Progenitor cell of endocrine pancreas (in vitro differentiated cells): ENCODE results near the gene NACC2. TPM values are rescaled to one million over a fixed set of nuclear protein-coding genes. Genes with fewer than 3 reads are reported as not detected.

Experiments used
- DNase-seq: peaks from one replicate; pipeline ENCODE4 v3.0.0; 2021; ENCODE audit warnings: low spot score; ENCODE audit not compliant: unreplicated experiment
- H3K27ac Mint-ChIP-seq: 2 replicates; pipeline ENCODE4 v1.8.0; 2021; ENCODE audit warnings: mild to moderate bottlenecking, moderate library complexity, mixed read lengths
- H3K27me3 Mint-ChIP-seq: 2 replicates; pipeline ENCODE4 v1.8.0; 2021; ENCODE audit warnings: mixed read lengths
- H3K36me3 Mint-ChIP-seq: 2 replicates; pipeline ENCODE4 v1.8.0; 2022; ENCODE audit warnings: mixed read lengths; ENCODE audit not compliant: insufficient read depth
- H3K4me1 Mint-ChIP-seq: 2 replicates; pipeline ENCODE4 v1.8.0; 2021; ENCODE audit warnings: low read depth, mixed read lengths
- H3K4me3 Mint-ChIP-seq: 2 replicates; pipeline ENCODE4 v1.8.0; 2021; ENCODE audit warnings: low read depth, mild to moderate bottlenecking, moderate library complexity, mixed read lengths
- H3K9me3 Mint-ChIP-seq: 2 replicates; pipeline ENCODE4 v1.8.0; 2021; ENCODE audit warnings: low read depth, mixed read lengths
- total RNA-seq: library from RNA; stranded (reverse); gene quantifications from 2 replicates; pipeline ENCODE4 v1.2.1, GENCODE V29; 2021
- TF ChIP-seq, protein P1 (sequence below): fragments of 200-600 bp; sonication (generic); IDR thresholded peaks from one replicate; pipeline ENCODE4 v1.5.0; 2021; ENCODE audit warnings: antibody characterized with exemption, mild to moderate bottlenecking; ENCODE audit not compliant: unreplicated experiment

Gene NACC2
- total RNA-seq, 1 donor from 2014 or later: 11.6 TPM

GRCh38 chr9:136047076-136047774, 47.9 kb downstream of the NACC2 start:
- TF ChIP-seq, protein P1, sequence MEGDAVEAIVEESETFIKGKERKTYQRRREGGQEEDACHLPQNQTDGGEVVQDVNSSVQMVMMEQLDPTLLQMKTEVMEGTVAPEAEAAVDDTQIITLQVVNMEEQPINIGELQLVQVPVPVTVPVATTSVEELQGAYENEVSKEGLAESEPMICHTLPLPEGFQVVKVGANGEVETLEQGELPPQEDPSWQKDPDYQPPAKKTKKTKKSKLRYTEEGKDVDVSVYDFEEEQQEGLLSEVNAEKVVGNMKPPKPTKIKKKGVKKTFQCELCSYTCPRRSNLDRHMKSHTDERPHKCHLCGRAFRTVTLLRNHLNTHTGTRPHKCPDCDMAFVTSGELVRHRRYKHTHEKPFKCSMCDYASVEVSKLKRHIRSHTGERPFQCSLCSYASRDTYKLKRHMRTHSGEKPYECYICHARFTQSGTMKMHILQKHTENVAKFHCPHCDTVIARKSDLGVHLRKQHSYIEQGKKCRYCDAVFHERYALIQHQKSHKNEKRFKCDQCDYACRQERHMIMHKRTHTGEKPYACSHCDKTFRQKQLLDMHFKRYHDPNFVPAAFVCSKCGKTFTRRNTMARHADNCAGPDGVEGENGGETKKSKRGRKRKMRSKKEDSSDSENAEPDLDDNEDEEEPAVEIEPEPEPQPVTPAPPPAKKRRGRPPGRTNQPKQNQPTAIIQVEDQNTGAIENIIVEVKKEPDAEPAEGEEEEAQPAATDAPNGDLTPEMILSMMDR: no peak
- peaks cover 4% of the 10 kb centered on the region for H3K4me1 Mint-ChIP-seq
- H3K9me3 Mint-ChIP-seq: no peaks in the 10 kb centered on the region
- H3K27me3 Mint-ChIP-seq: no peaks in the 10 kb centered on the region
- H3K36me3 Mint-ChIP-seq: peaks cover 5% of the 10 kb centered on the region
- no peak overlapping the region for H3K4me3 Mint-ChIP-seq
- no peak for DNase-seq
- H3K27ac Mint-ChIP-seq: no peak overlapping the region

DNA sequence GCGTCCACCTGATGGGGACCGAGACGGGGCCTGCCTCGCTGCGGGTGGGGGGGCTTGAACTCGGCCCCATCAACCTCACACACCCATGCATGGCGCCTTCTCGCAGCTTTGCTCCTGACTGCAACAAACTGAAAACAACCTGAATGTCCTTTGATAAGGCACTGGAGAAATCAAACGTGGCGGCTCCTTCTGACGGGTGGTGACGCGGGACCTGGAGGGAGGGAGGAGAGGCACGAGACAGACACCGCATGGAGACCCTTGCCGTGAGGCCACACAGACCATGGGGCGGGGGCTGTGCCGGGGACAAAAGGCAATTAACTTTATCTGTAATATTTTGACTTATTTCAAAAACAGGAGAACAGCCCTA, 48.6 kb downstream of the NACC2 start:
- Mint-ChIP-seq H3K36me3 (peaks cover 5% of the 10 kb centered on the region), H3K9me3 (no peaks in the 10 kb centered on the region), H3K27ac (no peak overlapping the region), H3K4me3 (no peak overlapping the region), H3K27me3 (no peaks in the 10 kb centered on the region), H3K4me1 (no peaks in the 10 kb centered on the region)
- no peak for DNase-seq
- TF ChIP-seq, protein P1: no peak

- peaks cover 5% of the 10 kb centered on the region for H3K36me3 Mint-ChIP-seq
- no peak overlapping the region for H3K27ac Mint-ChIP-seq
- DNase-seq: no peak
- peaks cover under 1% of the 10 kb centered on the region for H3K9me3 Mint-ChIP-seq
- H3K27me3 Mint-ChIP-seq: no peaks in the 10 kb centered on the region
- H3K4me1 Mint-ChIP-seq: no peaks in the 10 kb centered on the region
- TF ChIP-seq, protein P1: no peak
- no peak overlapping the region for H3K4me3 Mint-ChIP-seq
These were observed 49.2 kb downstream of the NACC2 start for GRCh38 chr9:136045595-136046553.

DNA sequence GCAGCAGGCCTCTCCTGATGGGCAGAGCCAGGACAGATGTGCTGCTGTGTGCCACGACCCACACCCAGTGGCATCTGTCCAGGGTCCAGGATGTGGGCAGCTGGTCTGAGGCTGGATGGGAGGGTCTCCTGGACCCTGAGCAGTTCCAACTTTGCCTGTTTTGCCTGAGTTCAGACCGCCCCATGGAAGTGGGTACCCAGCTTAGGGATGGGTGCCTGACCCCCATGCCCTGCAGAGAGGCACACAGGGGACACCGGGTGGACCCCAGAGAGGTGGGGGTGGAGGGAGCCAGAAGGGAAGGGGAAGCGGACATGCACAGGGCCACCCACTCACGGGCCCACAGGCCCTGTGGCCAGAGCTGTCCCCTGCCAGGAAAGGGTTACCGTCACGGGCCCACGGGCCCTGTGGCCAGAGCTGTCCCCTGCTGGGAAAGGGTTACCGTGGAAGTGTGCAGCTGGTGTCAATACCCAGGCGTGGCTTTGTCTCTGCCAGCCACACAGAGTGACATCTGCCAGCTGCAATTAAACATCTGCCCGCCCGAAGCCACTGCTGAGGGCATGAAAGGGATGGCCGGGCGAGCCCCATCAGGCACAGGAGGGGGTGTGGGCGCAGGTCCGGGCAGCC, 50.0 kb downstream of the NACC2 start:
- no peak for DNase-seq
- Mint-ChIP-seq H3K4me3 (no peak overlapping the region), H3K4me1 (no peaks in the 10 kb centered on the region), H3K9me3 (peaks cover 3% of the 10 kb centered on the region), H3K27ac (no peak overlapping the region), H3K27me3 (no peaks in the 10 kb centered on the region), H3K36me3 (peaks cover 7% of the 10 kb centered on the region)
- TF ChIP-seq, protein P1: no peak
